DMS 273 treated with DMSO at 0.1 percent for 48 hours (cell line): ENCODE data around the gene PRLH.
"Not testable (repeated sequence)": the region's sequence is repeated elsewhere in the genome, so short reads cannot be mapped to it uniquely, and the experiment has no call there.

Source experiments
- DNase-seq: peaks from one replicate; lab custom pipeline; 2025; lab: John Stamatoyannopoulos, UW

The PRLH gene

GRCh38 chr2:237583385-237584295, 17.3 kb downstream of the PRLH start:
- DNase-seq, result no peak

GRCh38 chr2:237585590-237586221, 19.3 kb downstream of the PRLH start:
- DNase-seq, result no peak

- no peak for DNase-seq
Measured at GRCh38 chr2:237588044-237588696, 21.8 kb downstream of the PRLH start.

- no peak for DNase-seq
Measured at GRCh38 chr2:237590272-237591140, 24.1 kb downstream of the PRLH start, which contains the start of gene RAB17. TSS of gene RAB17 (minus strand) at chr2:237590734. CDS start at chr2:237586154, 4,580 bp downstream.

- no peak for DNase-seq
Measured at GRCh38 chr2:237591141-237591881, 24.9 kb downstream of the PRLH start.

GRCh38 chr2:237592425-237592980, 26.1 kb downstream of the PRLH start:
- no peak for DNase-seq

- DNase-seq, result no peak
Measured at GRCh38 chr2:237593036-237593435, 26.7 kb downstream of the PRLH start.

- DNase-seq, result no peak
Measured at GRCh38 chr2:237593596-237594320, 27.4 kb downstream of the PRLH start.

GRCh38 chr2:237594514-237594871, 28.1 kb downstream of the PRLH start:
- DNase-seq, result no peak

GRCh38 chr2:237595829-237596519, 29.6 kb downstream of the PRLH start:
- not testable (repeated sequence) for DNase-seq

GRCh38 chr2:237596520-237597195, 30.3 kb downstream of the PRLH start:
- DNase-seq, result no peak

- DNase-seq, result no peak
Measured at GRCh38 chr2:237597196-237598145, 31.1 kb downstream of the PRLH start.

GRCh38 chr2:237598468-237599208, 32.3 kb downstream of the PRLH start:
- DNase-seq, result no peak

GRCh38 chr2:237599465-237600110, 33.2 kb downstream of the PRLH start:
- no peak for DNase-seq

- no peak for DNase-seq
Measured at GRCh38 chr2:237600205-237600846, 34.0 kb downstream of the PRLH start.
